WTC11 (cell line): Measurements from ENCODE around the gene DPP7. TPM values are rescaled to one million over a fixed set of nuclear protein-coding genes. Genes with fewer than 3 reads are reported as not detected.
A peak's percentile ranks its signal among the peaks of the same experiment; 100 is the strongest.

ENCODE experiments used
- FOXP1 ChIP-seq: sonication (generic); formaldehyde crosslinking; IDR thresholded peaks from 2 replicates; pipeline ENCODE4 v1.8.0; 2022; ENCODE audit warnings: missing genetic modification reagents, mild to moderate bottlenecking, moderate library complexity, borderline replicate concordance
- IRF2 ChIP-seq: sonication (generic); formaldehyde crosslinking; IDR thresholded peaks from 2 replicates; pipeline ENCODE4 v1.8.0; 2022; ENCODE audit warnings: low read depth, missing genetic modification reagents, borderline replicate concordance
- NFATC4 ChIP-seq: fragments of 250-450 bp; sonication (Bioruptor Pico); IDR thresholded peaks from 2 replicates; pipeline ENCODE4 v1.9.0; 2021; ENCODE audit warnings: mild to moderate bottlenecking
- NFE2L1 ChIP-seq: sonication (generic); formaldehyde crosslinking; IDR thresholded peaks from 2 replicates; pipeline ENCODE4 v1.8.1; 2023; ENCODE audit warnings: missing genetic modification reagents
- NFYB ChIP-seq: sonication (generic); formaldehyde crosslinking; conservative IDR thresholded peaks from 2 replicates; pipeline ENCODE4 v1.8.0; 2022; ENCODE audit warnings: low read depth, missing genetic modification reagents
- SOX15 ChIP-seq: fragments of 250-450 bp; sonication (Bioruptor Pico); IDR thresholded peaks from 2 replicates; pipeline ENCODE4 v1.9.0; 2021; ENCODE audit warnings: mild to moderate bottlenecking
- TCF7 ChIP-seq: sonication (generic); formaldehyde crosslinking; IDR thresholded peaks from 2 replicates; pipeline ENCODE4 v1.8.0; 2022; ENCODE audit warnings: mild to moderate bottlenecking, low read depth, missing genetic modification reagents, moderate library complexity
- TEAD4 ChIP-seq: sonication (generic); formaldehyde crosslinking; IDR thresholded peaks from 2 replicates; pipeline ENCODE4 v1.8.0; 2022; ENCODE audit warnings: mild to moderate bottlenecking, missing genetic modification reagents
- ZBTB21 ChIP-seq: sonication (generic); formaldehyde crosslinking; IDR thresholded peaks from 2 replicates; pipeline ENCODE4 v1.8.1; 2023; ENCODE audit warnings: mild to moderate bottlenecking, missing genetic modification reagents, borderline replicate concordance
- ZNF423 ChIP-seq: fragments of 250-450 bp; sonication (Bioruptor Pico); IDR thresholded peaks from 2 replicates; pipeline ENCODE4 v2.1.2; 2022; ENCODE audit warnings: mild to moderate bottlenecking, moderate library complexity
- total RNA-seq: library from RNA; stranded (reverse); gene quantifications from 3 replicates; pipeline ENCODE4 v1.2.3, GENCODE V29; 2021
- TF ChIP-seq, protein P1 (sequence below): sonication (generic); formaldehyde crosslinking; conservative IDR thresholded peaks from 2 replicates; pipeline ENCODE4 v1.8.1; 2023; ENCODE audit warnings: mild to moderate bottlenecking, low read depth, missing genetic modification reagents, moderate library complexity
- TF ChIP-seq, protein P2 (sequence below): sonication (generic); formaldehyde crosslinking; IDR thresholded peaks from 2 replicates; pipeline ENCODE4 v1.8.1; 2022; ENCODE audit warnings: mild to moderate bottlenecking, missing genetic modification reagents, moderate library complexity, borderline replicate concordance
- TF ChIP-seq, protein P3 (sequence below): sonication (generic); formaldehyde crosslinking; IDR thresholded peaks from 2 replicates; pipeline ENCODE4 v1.8.0; 2023; ENCODE audit warnings: missing genetic modification reagents, mild to moderate bottlenecking, borderline replicate concordance
- TF ChIP-seq, protein P4 (sequence below): fragments of 200-600 bp; IDR thresholded peaks from 2 replicates; pipeline ENCODE4 v1.8.0; 2022; ENCODE audit warnings: antibody characterized with exemption
- TF ChIP-seq, protein P5 (sequence below): sonication (generic); formaldehyde crosslinking; IDR thresholded peaks from 2 replicates; pipeline ENCODE4 v1.8.1; 2023; ENCODE audit warnings: mild to moderate bottlenecking, missing genetic modification reagents, moderate library complexity
- TF ChIP-seq, protein P6 (sequence below): sonication (generic); formaldehyde crosslinking; IDR thresholded peaks from 2 replicates; pipeline ENCODE4 v1.8.1; 2023; ENCODE audit warnings: mild to moderate bottlenecking, missing genetic modification reagents
- TF ChIP-seq, protein P7 (sequence below): sonication (generic); formaldehyde crosslinking; IDR thresholded peaks from 2 replicates; pipeline ENCODE4 v1.8.1; 2023; ENCODE audit warnings: mild to moderate bottlenecking, missing genetic modification reagents

DPP7 gene
- total RNA-seq, 1 experiment from 2014 or later: 38.9 TPM

DNA sequence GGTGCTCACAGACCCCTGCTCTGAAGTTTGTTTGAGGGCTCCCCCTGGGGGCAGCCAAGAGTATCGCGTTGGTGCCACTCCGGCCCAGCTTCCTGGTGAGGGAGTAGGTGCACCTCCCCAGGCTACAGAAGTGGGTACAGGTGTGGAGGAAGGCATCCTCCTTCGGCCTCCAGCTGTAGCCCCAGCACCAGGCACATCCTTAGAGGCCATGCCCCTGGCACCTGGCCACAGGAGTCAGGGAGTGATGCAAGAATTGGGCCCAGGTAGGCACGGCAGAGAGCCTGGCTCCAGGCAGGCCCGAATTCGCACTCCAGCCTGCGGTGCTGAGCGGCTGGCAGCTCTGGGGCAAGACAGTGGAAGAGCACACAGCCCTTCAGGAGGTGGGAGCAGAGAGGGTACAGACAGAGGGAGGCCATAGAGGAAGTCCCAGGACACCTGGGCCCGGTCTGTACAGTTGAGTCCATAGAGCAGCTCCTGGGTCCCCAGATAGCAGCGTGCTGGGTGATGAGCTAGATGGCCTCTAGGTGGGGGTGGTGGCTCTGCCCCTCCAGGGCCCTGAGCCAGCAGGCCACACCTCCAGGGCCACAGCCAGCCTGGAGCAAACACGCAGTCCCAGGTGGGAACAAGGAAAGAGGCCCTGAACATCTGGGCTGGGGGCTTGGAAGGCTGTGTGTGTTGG is 46.5 kb downstream of the DPP7 start (continued):
- TF ChIP-seq, protein P1, sequence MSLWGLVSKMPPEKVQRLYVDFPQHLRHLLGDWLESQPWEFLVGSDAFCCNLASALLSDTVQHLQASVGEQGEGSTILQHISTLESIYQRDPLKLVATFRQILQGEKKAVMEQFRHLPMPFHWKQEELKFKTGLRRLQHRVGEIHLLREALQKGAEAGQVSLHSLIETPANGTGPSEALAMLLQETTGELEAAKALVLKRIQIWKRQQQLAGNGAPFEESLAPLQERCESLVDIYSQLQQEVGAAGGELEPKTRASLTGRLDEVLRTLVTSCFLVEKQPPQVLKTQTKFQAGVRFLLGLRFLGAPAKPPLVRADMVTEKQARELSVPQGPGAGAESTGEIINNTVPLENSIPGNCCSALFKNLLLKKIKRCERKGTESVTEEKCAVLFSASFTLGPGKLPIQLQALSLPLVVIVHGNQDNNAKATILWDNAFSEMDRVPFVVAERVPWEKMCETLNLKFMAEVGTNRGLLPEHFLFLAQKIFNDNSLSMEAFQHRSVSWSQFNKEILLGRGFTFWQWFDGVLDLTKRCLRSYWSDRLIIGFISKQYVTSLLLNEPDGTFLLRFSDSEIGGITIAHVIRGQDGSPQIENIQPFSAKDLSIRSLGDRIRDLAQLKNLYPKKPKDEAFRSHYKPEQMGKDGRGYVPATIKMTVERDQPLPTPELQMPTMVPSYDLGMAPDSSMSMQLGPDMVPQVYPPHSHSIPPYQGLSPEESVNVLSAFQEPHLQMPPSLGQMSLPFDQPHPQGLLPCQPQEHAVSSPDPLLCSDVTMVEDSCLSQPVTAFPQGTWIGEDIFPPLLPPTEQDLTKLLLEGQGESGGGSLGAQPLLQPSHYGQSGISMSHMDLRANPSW: no peak
- no peak for TF ChIP-seq NFE2L1 (CRISPR knock-in tag)
- no peak for TF ChIP-seq SOX15 (CRISPR knock-in tag)
- TF ChIP-seq NFYB (CRISPR knock-in tag): no peak
- no peak for TF ChIP-seq IRF2 (CRISPR knock-in tag)
- TF ChIP-seq, protein P2, sequence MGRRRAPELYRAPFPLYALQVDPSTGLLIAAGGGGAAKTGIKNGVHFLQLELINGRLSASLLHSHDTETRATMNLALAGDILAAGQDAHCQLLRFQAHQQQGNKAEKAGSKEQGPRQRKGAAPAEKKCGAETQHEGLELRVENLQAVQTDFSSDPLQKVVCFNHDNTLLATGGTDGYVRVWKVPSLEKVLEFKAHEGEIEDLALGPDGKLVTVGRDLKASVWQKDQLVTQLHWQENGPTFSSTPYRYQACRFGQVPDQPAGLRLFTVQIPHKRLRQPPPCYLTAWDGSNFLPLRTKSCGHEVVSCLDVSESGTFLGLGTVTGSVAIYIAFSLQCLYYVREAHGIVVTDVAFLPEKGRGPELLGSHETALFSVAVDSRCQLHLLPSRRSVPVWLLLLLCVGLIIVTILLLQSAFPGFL (CRISPR knock-in tag): no peak
- TF ChIP-seq ZNF423 (CRISPR knock-in tag): peak; percentile 84
- TF ChIP-seq, protein P3, sequence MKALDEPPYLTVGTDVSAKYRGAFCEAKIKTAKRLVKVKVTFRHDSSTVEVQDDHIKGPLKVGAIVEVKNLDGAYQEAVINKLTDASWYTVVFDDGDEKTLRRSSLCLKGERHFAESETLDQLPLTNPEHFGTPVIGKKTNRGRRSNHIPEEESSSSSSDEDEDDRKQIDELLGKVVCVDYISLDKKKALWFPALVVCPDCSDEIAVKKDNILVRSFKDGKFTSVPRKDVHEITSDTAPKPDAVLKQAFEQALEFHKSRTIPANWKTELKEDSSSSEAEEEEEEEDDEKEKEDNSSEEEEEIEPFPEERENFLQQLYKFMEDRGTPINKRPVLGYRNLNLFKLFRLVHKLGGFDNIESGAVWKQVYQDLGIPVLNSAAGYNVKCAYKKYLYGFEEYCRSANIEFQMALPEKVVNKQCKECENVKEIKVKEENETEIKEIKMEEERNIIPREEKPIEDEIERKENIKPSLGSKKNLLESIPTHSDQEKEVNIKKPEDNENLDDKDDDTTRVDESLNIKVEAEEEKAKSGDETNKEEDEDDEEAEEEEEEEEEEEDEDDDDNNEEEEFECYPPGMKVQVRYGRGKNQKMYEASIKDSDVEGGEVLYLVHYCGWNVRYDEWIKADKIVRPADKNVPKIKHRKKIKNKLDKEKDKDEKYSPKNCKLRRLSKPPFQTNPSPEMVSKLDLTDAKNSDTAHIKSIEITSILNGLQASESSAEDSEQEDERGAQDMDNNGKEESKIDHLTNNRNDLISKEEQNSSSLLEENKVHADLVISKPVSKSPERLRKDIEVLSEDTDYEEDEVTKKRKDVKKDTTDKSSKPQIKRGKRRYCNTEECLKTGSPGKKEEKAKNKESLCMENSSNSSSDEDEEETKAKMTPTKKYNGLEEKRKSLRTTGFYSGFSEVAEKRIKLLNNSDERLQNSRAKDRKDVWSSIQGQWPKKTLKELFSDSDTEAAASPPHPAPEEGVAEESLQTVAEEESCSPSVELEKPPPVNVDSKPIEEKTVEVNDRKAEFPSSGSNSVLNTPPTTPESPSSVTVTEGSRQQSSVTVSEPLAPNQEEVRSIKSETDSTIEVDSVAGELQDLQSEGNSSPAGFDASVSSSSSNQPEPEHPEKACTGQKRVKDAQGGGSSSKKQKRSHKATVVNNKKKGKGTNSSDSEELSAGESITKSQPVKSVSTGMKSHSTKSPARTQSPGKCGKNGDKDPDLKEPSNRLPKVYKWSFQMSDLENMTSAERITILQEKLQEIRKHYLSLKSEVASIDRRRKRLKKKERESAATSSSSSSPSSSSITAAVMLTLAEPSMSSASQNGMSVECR (CRISPR knock-in tag): no peak
- TF ChIP-seq, protein P4, sequence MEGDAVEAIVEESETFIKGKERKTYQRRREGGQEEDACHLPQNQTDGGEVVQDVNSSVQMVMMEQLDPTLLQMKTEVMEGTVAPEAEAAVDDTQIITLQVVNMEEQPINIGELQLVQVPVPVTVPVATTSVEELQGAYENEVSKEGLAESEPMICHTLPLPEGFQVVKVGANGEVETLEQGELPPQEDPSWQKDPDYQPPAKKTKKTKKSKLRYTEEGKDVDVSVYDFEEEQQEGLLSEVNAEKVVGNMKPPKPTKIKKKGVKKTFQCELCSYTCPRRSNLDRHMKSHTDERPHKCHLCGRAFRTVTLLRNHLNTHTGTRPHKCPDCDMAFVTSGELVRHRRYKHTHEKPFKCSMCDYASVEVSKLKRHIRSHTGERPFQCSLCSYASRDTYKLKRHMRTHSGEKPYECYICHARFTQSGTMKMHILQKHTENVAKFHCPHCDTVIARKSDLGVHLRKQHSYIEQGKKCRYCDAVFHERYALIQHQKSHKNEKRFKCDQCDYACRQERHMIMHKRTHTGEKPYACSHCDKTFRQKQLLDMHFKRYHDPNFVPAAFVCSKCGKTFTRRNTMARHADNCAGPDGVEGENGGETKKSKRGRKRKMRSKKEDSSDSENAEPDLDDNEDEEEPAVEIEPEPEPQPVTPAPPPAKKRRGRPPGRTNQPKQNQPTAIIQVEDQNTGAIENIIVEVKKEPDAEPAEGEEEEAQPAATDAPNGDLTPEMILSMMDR: peak; percentile 81
- TF ChIP-seq FOXP1 (CRISPR knock-in tag): 0 out of 2 replicates have a peak, but pooled peaks have one; percentile 24
- no peak for TF ChIP-seq TCF7 (CRISPR knock-in tag)
- no peak for TF ChIP-seq NFATC4
- no peak for TF ChIP-seq ZBTB21 (CRISPR knock-in tag)
- TF ChIP-seq, protein P5, sequence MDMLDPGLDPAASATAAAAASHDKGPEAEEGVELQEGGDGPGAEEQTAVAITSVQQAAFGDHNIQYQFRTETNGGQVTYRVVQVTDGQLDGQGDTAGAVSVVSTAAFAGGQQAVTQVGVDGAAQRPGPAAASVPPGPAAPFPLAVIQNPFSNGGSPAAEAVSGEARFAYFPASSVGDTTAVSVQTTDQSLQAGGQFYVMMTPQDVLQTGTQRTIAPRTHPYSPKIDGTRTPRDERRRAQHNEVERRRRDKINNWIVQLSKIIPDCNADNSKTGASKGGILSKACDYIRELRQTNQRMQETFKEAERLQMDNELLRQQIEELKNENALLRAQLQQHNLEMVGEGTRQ (CRISPR knock-in tag): no peak
- TF ChIP-seq, protein P6, sequence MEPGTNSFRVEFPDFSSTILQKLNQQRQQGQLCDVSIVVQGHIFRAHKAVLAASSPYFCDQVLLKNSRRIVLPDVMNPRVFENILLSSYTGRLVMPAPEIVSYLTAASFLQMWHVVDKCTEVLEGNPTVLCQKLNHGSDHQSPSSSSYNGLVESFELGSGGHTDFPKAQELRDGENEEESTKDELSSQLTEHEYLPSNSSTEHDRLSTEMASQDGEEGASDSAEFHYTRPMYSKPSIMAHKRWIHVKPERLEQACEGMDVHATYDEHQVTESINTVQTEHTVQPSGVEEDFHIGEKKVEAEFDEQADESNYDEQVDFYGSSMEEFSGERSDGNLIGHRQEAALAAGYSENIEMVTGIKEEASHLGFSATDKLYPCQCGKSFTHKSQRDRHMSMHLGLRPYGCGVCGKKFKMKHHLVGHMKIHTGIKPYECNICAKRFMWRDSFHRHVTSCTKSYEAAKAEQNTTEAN: no peak
- TF ChIP-seq TEAD4 (CRISPR knock-in tag): no peak
- TF ChIP-seq, protein P7, sequence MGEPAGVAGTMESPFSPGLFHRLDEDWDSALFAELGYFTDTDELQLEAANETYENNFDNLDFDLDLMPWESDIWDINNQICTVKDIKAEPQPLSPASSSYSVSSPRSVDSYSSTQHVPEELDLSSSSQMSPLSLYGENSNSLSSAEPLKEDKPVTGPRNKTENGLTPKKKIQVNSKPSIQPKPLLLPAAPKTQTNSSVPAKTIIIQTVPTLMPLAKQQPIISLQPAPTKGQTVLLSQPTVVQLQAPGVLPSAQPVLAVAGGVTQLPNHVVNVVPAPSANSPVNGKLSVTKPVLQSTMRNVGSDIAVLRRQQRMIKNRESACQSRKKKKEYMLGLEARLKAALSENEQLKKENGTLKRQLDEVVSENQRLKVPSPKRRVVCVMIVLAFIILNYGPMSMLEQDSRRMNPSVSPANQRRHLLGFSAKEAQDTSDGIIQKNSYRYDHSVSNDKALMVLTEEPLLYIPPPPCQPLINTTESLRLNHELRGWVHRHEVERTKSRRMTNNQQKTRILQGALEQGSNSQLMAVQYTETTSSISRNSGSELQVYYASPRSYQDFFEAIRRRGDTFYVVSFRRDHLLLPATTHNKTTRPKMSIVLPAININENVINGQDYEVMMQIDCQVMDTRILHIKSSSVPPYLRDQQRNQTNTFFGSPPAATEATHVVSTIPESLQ (CRISPR knock-in tag): no peak
